ENCODE data around the gene SCO2. TPM values are rescaled to one million over a fixed set of nuclear protein-coding genes. Genes with fewer than 3 reads are reported as not detected.
"Not testable (repeated sequence)": the region's sequence is repeated elsewhere in the genome, so short reads cannot be mapped to it uniquely, and the experiment has no call there.

SCO2 gene
- total RNA-seq, 1 experiment from 2014 or later, result 7.7 TPM

DNA sequence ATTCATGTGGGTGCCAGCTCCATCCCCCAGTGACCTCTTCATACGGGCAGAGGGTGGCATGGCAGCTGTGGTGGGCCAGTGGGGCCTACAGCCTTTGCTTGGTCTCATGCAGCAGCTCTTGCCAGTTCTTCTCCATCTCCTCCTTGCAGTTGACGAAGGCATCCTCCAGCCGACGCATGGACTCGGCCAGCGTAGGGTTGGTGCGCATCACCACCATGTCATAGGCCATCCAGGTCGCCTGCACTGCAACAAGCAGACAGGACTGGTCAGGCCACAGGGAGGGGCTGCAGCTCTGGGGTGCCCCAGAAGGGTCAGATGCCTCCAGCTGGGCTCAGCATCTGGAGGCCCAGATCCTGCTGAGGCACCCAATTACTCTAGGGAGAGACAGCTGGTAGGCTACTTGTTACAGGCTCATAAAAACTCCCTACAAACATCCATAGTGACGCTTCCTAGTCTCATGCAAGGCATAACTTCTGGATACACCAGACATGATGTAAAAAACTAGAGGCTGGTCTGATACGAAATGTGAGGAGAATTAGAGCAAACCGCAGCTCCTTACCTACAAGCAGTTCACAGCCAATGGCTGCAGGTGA lies 25.9 kb upstream of the SCO2 start:
- no peak for DNase-seq (ENCODE audit: low read depth)

DNA sequence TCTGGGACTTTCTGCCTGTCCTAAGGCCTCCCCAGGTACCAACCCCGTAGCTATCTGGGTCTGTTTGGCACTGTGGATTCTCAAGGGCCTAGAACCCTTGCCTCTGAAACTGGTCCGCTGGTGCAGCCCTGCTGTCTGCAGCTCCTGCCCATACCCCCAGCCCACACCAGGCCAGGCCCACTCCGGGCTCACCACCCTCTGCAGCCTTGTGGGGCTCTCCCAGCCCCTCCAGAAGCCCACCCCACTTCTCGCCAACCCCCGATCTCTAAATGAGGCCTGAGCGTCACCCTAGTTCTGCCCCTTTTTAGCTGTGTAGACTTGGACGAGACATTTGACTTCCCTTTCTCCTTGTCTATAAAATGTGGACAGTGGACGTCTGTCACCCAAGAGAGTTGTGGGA lies 25.0 kb upstream of the SCO2 start:
- DNase-seq (ENCODE audit: low read depth), result no peak

GRCh38 chr22:50548921-50549790 lies 23.8 kb upstream of the SCO2 start:
- no peak for DNase-seq (ENCODE audit: low read depth)

DNA sequence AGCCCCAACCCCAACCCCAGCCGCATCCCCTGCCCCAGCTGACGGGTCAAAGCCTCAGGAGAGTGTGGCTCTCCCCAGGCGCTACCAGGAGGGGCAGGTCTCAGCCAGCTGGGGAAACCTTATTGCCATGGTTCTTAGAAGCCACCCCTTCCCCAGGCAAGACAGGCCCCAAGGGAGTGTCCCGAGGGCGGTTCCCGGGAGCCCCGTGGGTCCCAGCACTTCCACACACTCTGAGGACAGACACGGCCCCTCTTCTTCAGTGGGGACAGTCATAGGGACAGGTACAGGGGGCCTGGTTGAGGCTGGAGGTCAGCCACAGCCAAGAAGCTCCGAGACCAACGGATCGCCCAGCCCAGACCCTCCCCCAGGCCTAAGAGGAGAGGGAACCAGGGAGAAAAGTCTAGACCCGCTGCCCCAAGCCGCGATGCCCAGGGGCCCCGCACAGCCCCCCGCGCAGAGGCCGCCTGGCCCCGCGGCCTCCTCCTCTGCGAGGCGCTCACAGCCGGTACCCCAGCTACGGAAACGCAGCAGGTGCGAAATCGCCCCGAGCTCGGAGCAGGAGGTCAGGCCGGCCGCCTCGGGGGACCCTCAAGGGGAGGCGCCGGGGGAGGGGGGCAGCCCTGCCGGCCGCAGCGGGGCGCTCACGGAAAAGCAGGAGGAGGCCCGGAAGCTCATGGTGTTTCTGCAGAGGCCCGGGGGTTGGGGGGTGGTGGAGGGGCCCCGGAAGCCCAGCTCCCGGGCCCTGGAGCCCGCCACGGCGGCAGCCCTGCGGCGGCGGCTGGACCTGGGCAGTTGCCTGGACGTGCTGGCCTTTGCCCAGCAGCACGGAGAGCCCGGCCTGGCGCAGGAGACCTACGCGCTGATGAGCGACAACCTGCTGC lies 22.9 kb upstream of the SCO2 start:
- no peak for DNase-seq (ENCODE audit: low read depth)

DNA sequence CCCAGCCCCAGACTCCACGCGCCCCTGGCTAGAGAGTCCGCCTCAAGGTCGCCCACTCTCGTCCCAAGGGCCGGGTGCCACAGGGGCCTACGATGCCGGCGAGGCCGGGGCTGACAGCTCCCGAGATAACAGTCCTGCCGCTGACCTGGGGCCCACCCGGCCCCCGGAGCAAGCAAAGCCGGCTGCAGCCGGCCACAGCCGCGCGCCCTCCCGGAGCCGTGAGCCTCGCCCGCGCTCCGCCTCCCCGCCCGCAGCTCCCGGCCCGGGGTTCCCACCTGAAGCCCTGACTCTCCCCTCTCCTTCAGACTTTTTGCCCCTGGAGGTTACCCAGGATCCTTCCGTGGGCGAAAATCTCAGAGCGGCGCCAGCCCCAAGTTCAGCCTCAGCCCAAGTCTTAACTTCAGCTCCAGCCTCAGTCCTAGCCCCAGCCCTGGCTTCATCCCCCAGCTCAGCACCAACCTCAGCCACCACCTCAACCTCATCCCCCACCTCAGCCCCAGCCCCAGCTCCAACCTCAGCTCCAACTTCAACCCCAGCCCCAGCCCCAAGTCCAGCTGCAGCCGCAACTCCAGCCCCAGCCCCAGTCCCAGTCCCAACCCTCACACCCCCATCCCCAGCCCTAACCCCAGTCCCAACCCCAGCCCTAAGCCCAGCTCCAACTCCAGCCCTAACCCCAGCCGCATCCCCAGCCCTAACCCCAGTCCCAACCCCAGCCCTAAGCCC lies 22.0 kb upstream of the SCO2 start:
- no peak for DNase-seq (ENCODE audit: low read depth)

DNA sequence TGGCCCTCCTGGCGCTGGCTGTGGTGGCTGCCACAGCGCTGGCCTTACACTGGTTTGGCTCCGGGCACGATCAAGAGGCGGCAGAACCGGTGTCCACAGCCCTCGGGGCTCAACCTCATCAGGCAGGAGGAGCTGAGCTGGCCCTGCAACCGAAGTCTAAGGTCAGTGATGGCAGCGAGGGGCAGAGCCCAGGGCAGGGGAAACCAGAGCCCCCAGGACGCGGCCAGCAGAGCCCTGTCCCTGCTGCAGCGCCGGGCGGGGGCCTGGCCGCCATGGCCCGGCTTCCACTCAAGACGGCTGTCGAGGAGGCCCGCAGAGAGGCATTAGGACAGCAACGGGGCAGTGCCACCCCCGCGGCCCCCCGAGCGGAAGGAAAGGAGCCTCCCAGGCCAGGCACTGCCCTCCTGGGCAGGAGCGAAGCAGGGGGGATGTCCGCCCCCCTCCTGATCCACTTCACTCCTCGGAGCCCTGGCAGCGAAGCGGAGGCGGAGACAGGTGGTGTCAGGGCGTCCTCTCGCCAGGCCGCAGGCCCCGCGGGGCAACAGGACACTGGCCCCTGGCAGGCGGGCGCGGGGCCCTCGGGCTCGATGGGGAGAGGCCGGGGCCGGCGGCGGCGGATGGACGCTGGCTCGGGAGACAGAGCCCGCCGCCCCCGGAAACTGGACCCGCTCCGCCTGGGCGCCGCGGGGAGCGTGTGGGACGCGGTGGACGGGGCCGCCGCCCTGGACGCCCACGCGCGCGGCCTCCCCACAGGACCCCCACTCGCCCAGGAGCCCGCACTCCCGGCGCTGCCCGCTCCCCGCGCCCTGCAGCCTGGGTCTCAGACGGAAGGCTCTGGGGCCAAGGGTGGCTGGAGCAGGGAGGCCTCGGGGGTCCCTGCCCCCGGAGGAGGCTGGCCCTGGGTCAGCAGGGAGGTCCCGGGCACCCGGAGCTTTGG lies 21.2 kb upstream of the SCO2 start:
- no peak for DNase-seq (ENCODE audit: low read depth)

DNA sequence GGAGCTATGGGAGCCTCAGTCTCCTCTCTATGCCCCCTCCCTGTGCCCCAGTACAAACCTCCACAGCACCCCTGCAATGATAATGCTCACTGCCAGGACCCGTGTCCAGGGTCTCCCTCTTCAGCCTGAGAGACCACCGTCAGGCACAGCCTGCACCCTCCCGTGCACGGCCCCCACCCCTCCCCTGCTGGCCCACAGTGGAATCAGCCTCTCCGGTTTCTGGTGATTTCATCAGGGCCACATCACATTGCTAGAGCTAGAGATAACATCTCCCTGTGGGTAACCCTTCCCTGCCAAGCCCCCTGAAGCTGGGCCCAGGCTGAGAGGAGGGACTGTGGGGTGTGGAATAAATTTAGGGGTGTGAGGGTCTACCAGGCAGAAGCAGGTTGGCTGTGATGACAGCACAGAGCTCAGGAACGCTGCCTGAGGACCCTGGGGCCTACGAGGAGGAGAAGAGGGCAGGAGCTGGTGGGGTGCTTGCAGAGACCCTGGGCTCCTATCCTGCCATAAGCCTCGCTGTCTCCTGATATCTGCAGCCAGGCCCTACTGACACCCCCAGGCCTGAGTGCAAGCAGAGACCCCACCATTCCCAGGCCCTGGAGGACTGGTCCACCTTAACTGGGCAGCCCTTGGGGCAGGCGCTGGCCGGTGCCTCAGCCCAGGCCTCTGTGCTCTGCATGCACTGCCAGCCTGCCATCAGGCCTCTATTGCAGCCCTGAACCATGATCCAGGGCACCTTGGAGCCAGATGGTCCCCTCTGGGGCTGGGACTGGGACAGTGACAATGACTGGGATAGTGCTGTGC lies 20.3 kb upstream of the SCO2 start, which contains the start of gene KLHDC7B:
Gene KLHDC7B (plus strand): TSS at position 378 of the 804 bp plus-strand sequence. CDS start 345 bp downstream, at position 723.
- DNase-seq (ENCODE audit: low read depth), result no peak

- DNase-seq (ENCODE audit: low read depth), result no peak
Observed at GRCh38 chr22:50544746-50545253, 19.4 kb upstream of the SCO2 start.

GRCh38 chr22:50544078-50544745 lies 18.8 kb upstream of the SCO2 start:
- no peak for DNase-seq (ENCODE audit: low read depth)

GRCh38 chr22:50542416-50542927 lies 17.1 kb upstream of the SCO2 start:
- DNase-seq (ENCODE audit: low read depth), result no peak

DNA sequence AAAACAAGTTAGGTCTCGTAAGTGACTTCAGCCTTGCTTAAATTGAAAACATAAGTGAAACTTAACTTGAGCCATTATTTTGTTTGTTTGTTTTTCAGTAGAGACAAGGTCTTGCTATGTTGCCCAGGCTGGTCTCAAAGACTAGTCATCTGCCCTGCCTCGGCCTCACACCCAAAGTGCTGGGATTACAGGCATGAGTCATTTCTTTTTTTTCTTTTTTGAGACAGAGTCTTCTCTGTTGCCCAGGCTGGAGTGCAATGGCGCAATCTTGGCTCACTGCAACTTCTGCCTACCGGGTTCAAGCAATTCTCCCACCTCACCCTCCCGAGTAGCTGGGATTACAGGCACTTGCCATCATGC lies 16.2 kb upstream of the SCO2 start:
- peak; percentile 87 for DNase-seq (ENCODE audit: low read depth)

DNA sequence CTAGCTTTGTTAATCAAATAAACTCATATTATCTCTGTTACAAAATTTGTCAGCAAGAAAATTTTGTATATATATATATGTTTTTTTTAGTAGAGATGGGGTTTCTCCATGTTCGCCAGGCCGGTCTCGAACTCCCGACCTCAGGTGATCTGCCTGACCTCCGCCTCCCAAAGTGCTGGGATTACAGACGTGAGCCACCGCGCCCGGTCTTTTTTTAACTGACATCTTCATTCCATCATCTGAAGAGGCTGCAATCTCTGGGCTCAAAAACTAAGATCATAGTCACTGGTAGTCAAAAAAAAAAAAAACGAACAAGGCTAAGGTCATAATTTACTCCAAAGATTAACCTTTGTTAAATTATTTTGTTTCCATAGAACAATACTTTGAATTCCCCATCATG lies 15.0 kb upstream of the SCO2 start:
- DNase-seq (ENCODE audit: low read depth), result no peak

DNA sequence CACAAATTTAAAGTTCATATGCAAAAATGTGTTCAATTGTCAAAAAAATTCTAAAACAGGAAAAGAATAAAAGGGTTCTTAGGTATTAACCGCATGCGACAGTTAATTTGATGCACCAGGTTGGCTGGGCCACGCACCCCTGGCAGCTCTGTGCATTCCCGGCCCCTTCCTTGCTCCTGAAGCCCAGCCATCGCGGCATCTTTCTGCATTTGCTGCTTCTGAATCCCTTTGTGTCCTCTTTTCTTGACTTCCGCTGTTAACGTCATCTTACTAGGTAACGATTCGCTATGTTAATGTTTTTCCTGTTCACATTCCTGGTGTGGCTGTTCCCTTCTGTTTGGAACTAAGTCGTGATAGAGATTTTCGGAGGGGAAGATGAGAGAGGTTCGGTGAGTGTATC lies 12.4 kb upstream of the SCO2 start:
- DNase-seq (ENCODE audit: low read depth), result no peak

- DNase-seq (ENCODE audit: low read depth), result no peak
Observed at GRCh38 chr22:50536226-50536625, 10.8 kb upstream of the SCO2 start.

DNA sequence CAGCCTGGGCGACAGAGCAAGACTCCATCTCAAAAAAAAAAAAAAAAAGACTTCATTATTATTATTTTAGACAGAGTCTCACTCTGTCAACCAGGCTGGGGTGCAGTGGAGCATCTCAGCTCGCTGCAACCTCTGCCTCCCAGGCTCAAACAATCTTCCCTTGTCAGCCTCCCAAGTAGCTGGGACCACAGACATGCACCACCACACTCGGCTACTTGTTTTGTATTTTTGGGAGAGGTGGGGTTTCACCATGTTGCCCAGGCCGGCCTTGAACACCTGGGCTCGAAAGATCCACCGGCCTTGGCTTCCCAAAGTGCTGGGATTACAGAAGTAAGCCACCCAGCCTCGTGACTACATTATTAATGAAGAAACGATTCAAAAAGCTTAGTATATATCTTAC lies 9.7 kb upstream of the SCO2 start:
- no peak for DNase-seq (ENCODE audit: low read depth)

DNA sequence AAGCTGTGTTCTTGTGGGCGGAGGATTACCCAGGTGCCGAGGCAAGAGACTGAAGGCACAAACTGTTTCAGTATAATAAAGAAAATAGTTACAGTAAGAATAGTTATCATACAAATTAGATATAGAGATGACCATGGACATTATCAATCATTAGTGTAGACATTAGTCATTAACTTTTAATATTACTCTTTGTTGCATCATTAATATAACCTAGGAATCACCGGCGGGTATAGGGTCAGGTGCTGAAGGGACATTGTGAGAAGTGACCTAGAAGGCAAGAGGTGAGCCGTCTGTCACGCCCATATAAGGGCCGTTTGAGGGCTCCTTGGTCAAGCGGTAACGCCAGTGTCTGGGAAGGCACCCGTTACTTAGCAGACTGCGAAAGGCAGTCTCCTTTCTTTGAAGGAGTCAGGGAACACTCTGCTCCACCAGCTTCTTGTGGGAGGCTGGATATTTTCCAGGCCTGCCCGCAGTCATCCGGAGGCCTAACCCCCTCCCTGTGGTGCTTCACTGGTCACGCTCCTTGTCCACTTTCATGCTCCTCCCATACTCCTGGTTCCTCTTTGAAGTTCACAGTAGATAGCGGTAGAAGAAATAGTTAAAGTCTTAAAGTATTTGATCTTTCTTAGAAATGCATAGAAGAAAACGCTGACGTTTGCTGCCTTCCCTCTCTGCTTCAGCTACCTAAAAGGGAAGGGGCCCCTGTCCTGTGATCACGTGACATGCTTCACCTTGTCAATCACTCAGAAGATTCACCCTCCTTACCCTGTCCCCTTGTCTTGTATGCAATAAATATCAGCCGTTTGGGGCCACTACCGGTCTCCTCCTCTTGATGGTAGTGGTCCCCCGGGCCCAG lies 8.7 kb upstream of the SCO2 start:
- not testable (repeated sequence) for DNase-seq (ENCODE audit: low read depth)
